Measurements from ENCODE around the gene LSS. TPM values are rescaled to one million over a fixed set of nuclear protein-coding genes. Genes with fewer than 3 reads are reported as not detected.
A peak's percentile ranks its signal among the peaks of the same experiment; 100 is the strongest.

LSS gene
- total RNA-seq, 1 donor from 2014 or later, result 43.7 TPM

- FAIRE-seq (no peak), DNase-seq (ENCODE audit: low read depth) (no peak)
- H3K36me3 ChIP-seq (ENCODE audit: control insufficient read depth, insufficient read depth, low read length), result peaks cover 19% of the 10 kb centered on the region
- no peak overlapping the region for H3K4me3 ChIP-seq (ENCODE audit: low read depth, low read length)
- no peak for TF ChIP-seq CTCF (IDR thresholded peaks at IDR 0.05; ENCODE audit: insufficient read depth, low read length, severe bottlenecking)
- H3K27me3 ChIP-seq (ENCODE audit: control insufficient read depth, insufficient read depth, low read length), result no peaks in the 10 kb centered on the region
Observed at GRCh38 chr21:46237474-46237873, 8.9 kb upstream of the LSS start.

- Histone ChIP-seq H3K4me3 (ENCODE audit: low read depth, low read length) (no peak overlapping the region), H3K36me3 (ENCODE audit: control insufficient read depth, insufficient read depth, low read length) (peaks cover 12% of the 10 kb centered on the region), H3K27me3 (ENCODE audit: control insufficient read depth, insufficient read depth, low read length) (no peaks in the 10 kb centered on the region)
- FAIRE-seq (no peak), DNase-seq (ENCODE audit: low read depth) (no peak)
- TF ChIP-seq CTCF (IDR thresholded peaks at IDR 0.05; ENCODE audit: insufficient read depth, low read length, severe bottlenecking), result no peak
Observed at GRCh38 chr21:46234436-46234950, 5.9 kb upstream of the LSS start.

- no peak for TF ChIP-seq CTCF (IDR thresholded peaks at IDR 0.05; ENCODE audit: insufficient read depth, low read length, severe bottlenecking)
- no peaks in the 10 kb centered on the region for H3K27me3 ChIP-seq (ENCODE audit: control insufficient read depth, insufficient read depth, low read length)
- peak overlapping the region; percentile 78 for H3K4me3 ChIP-seq (ENCODE audit: low read depth, low read length)
- DNase-seq (ENCODE audit: low read depth) (no peak), FAIRE-seq (no peak)
- peaks cover 4% of the 10 kb centered on the region for H3K36me3 ChIP-seq (ENCODE audit: control insufficient read depth, insufficient read depth, low read length)
Observed at GRCh38 chr21:46229923-46230260, 1.3 kb upstream of the LSS start.

GRCh38 chr21:46229133-46229922 lies 754 bp upstream of the LSS start:
- Histone ChIP-seq H3K36me3 (ENCODE audit: control insufficient read depth, insufficient read depth, low read length) (no peaks in the 10 kb centered on the region), H3K27me3 (ENCODE audit: control insufficient read depth, insufficient read depth, low read length) (no peaks in the 10 kb centered on the region), H3K4me3 (ENCODE audit: low read depth, low read length) (peak overlapping the region; percentile 78)
- DNase-seq (ENCODE audit: low read depth) (no peak), FAIRE-seq (no peak)
- TF ChIP-seq CTCF (IDR thresholded peaks at IDR 0.05; ENCODE audit: insufficient read depth, low read length, severe bottlenecking), result peak; percentile 58

GRCh38 chr21:46227811-46228344 lies 696 bp downstream of the LSS start:
- FAIRE-seq (no peak), DNase-seq (ENCODE audit: low read depth) (peak; percentile 4)
- Histone ChIP-seq H3K4me3 (ENCODE audit: low read depth, low read length) (peak overlapping the region; percentile 94), H3K36me3 (ENCODE audit: control insufficient read depth, insufficient read depth, low read length) (peaks cover under 1% of the 10 kb centered on the region), H3K27me3 (ENCODE audit: control insufficient read depth, insufficient read depth, low read length) (no peaks in the 10 kb centered on the region)
- no peak for TF ChIP-seq CTCF (IDR thresholded peaks at IDR 0.05; ENCODE audit: insufficient read depth, low read length, severe bottlenecking)
